K562 (cell line): Measurements from ENCODE around the gene BCCIP. TPM values are rescaled to one million over a fixed set of nuclear protein-coding genes. Genes with fewer than 3 reads are reported as not detected.

ENCODE experiments used
- ATAC-seq: fragments of 200-7000 bp; cut with Tn5 transposase; 3 replicates; pipeline ENCODE4 v1.9.1; 2020; ENCODE audit warnings: moderate library complexity
- BruUV-seq: library from RNA; stranded (reverse); fragments of 400-500 nt; replicated peaks from 2 replicates; lab custom pipeline; 2021; lab: Mats Ljungman, UMichigan
- CTCF ChIA-PET: fragments of 300-600 bp; formaldehyde crosslinking; extraction: SDS; loops from one replicate; lab custom pipeline; 2021; ENCODE audit warnings: low intra/inter-chr PET ratio; lab: Yijun Ruan, JAX
- POLR2A ChIA-PET: fragments of 300-600, 350-650 bp; sonication (Branson Sonifier 250); formaldehyde crosslinking; extraction: SDS; loops from one replicate; lab custom pipeline; 2021; ENCODE audit warnings: antibody characterized with exemption, inconsistent platforms; lab: Yijun Ruan, JAX
- DNase-seq, 4 experiments: peaks; one replicate each; pipeline versions ENCODE4 v3.0.0 to v3.0.0-alpha.2; 2011 to 2018; ENCODE audit warnings: low spot score in 3 of 4, mixed read lengths in 3 of 4; ENCODE audit errors: extremely low read depth in 1 of 4
- FAIRE-seq: peaks from 2 replicates; lab custom pipeline; 2011; peaks lifted over from hg19 to GRCh38; lab: Jason Lieb, UNC
- H2AFZ ChIP-seq: 2 replicates; pipeline ENCODE4 v1.6.0; 2011; ENCODE audit warnings: low read depth, low read length, control low read depth, inconsistent platforms
- H3K27ac ChIP-seq: fragments of 200-600 bp; 3 replicates; pipeline ENCODE4 v1.8.0; 2011; ENCODE audit warnings: low read depth, mild to moderate bottlenecking, control low read depth, inconsistent platforms, low read length, moderate library complexity, mixed read lengths; ENCODE audit errors: extremely low read depth
- H3K27me3 ChIP-seq, 2 experiments: fragments of 300-600 bp in 1 of 2; 2 replicates in 1 of 2; 3 replicates in 1 of 2; pipeline versions ENCODE4 v1.6.0 to v1.8.0; 2011; ENCODE audit warnings: inconsistent platforms in 2 of 2, low read length in 2 of 2, mild to moderate bottlenecking in 1 of 2, mixed read lengths in 1 of 2, moderate library complexity in 1 of 2; ENCODE audit not compliant: control insufficient read depth in 2 of 2, insufficient read depth in 2 of 2
- H3K36me3 ChIP-seq: fragments of 300-600 bp; 3 replicates; pipeline ENCODE4 v1.8.0; 2011; ENCODE audit warnings: mild to moderate bottlenecking, low read length, inconsistent platforms; ENCODE audit not compliant: control insufficient read depth, insufficient read depth
- H3K4me1 ChIP-seq, 2 experiments: fragments of 200-600 bp in 1 of 2; replicated peaks in 1 of 2; 2 replicates in 1 of 2; 3 replicates in 1 of 2; pipeline versions ENCODE4 v1.5.1 to v1.8.0; 2011; ENCODE audit warnings: inconsistent platforms in 2 of 2, low read length in 2 of 2, mild to moderate bottlenecking in 1 of 2, mixed read lengths in 1 of 2, moderate library complexity in 1 of 2; ENCODE audit not compliant: control insufficient read depth in 2 of 2, insufficient read depth in 2 of 2
- H3K4me2 ChIP-seq: 2 replicates; pipeline ENCODE4 v1.6.1; 2011; ENCODE audit warnings: low read length, control low read depth, inconsistent platforms, mixed read lengths; ENCODE audit not compliant: insufficient read depth
- H3K4me3 ChIP-seq: fragments of 200-600 bp; sonication (generic), shearing (Covaris generic); 2 replicates; pipeline ENCODE4 v1.5.1; 2016; ENCODE audit warnings: control low read depth, inconsistent platforms
- H3K79me2 ChIP-seq: fragments of 200-600 bp; 3 replicates; pipeline ENCODE4 v1.8.0; 2011; ENCODE audit warnings: low read length, inconsistent platforms; ENCODE audit not compliant: control insufficient read depth, insufficient read depth
- H3K9ac ChIP-seq, 2 experiments: 2 replicates each; pipeline versions ENCODE4 v1.6.0 to v1.6.1; 2011; ENCODE audit warnings: low read depth in 2 of 2, low read length in 2 of 2, control low read depth in 1 of 2, inconsistent platforms in 1 of 2, mild to moderate bottlenecking in 1 of 2, mixed read lengths in 1 of 2; ENCODE audit not compliant: insufficient read depth in 1 of 2
- H3K9me1 ChIP-seq: one replicate; pipeline ENCODE4 v1.6.0; 2011; ENCODE audit warnings: inconsistent platforms, mild to moderate bottlenecking, low read length, moderate library complexity; ENCODE audit not compliant: control insufficient read depth, insufficient read depth
- H3K9me3 ChIP-seq: replicated peaks from 2 replicates; pipeline ENCODE4 v1.5.1; 2011; ENCODE audit warnings: low read depth, low read length, inconsistent platforms; ENCODE audit not compliant: control insufficient read depth, insufficient read depth
- H4K20me1 ChIP-seq: replicated peaks from 2 replicates; pipeline ENCODE4 v1.6.1; 2011; ENCODE audit warnings: low read length, inconsistent platforms, mixed read lengths; ENCODE audit not compliant: control insufficient read depth, insufficient read depth
- CCAR2 ChIP-seq: fragments of 200-400 bp; formaldehyde crosslinking; IDR thresholded peaks from 2 replicates; pipeline ENCODE4 v1.6.1; 2017; ENCODE audit warnings: mild to moderate bottlenecking, low read depth, low read length
- CTCF ChIP-seq, 3 experiments: IDR thresholded peaks in 2 of 3; conservative IDR thresholded peaks in 1 of 3; 2 replicates each; pipeline ENCODE4 v1.5.1; 2011 to 2012; ENCODE audit warnings: low read length in 3 of 3, mild to moderate bottlenecking in 3 of 3, control low read depth in 2 of 3, improper control_type of control experiment in 1 of 3, inconsistent platforms in 1 of 3, low read depth in 1 of 3, mixed read lengths in 1 of 3, moderate library complexity in 1 of 3; ENCODE audit not compliant: insufficient read depth in 2 of 3
- E2F4 ChIP-seq: sonication (generic); formaldehyde crosslinking; IDR thresholded peaks from 2 replicates; pipeline ENCODE4 v1.8.0; 2022; ENCODE audit warnings: mild to moderate bottlenecking, low read depth, missing genetic modification reagents
- IRF9 ChIP-seq: fragments of 450-650 bp; IDR thresholded peaks from 2 replicates; pipeline ENCODE4 v1.6.1; 2016; ENCODE audit warnings: missing biosample characterization, missing genetic modification characterization
- NFIC ChIP-seq: fragments of 450-650 bp; IDR thresholded peaks from 2 replicates; pipeline ENCODE4 v1.6.1; 2017; ENCODE audit warnings: mild to moderate bottlenecking, inconsistent platforms
- NR3C1 ChIP-seq: sonication (generic); formaldehyde crosslinking; IDR thresholded peaks from 2 replicates; pipeline ENCODE4 v1.8.1; 2022; ENCODE audit warnings: missing genetic modification reagents
- POLR2H ChIP-seq: IDR thresholded peaks from 2 replicates; pipeline ENCODE4 v1.6.1; 2016; ENCODE audit warnings: missing genetic modification characterization, low read depth, mild to moderate bottlenecking, control low read depth, missing compliant biosample characterization, moderate library complexity
- WGBS: fragments of 100-300 bp; shearing (Covaris generic); methylation state at CpG from one replicate; pipeline ENCODE4 v1.1.6; 2016; ENCODE audit warnings: low coverage, mixed read lengths; ENCODE audit not compliant: insufficient coverage; ENCODE audit errors: missing lambda C conversion rate; 5-methylcytosine and 5-hydroxymethylcytosine counted together
- in situ Hi-C: fragments of 300-500 bp; cut with MboI; formaldehyde crosslinking; loops from 4 replicates; pipeline ENCODE4 v1.15.0; 2018; ENCODE audit warnings: inconsistent platforms, mixed read lengths
- intact Hi-C: fragments of 100-400 bp; cut with micrococcal nuclease; formaldehyde crosslinking; loops from 2 replicates; pipeline ENCODE4 v1.14.2; 2022
- polyA plus RNA-seq, 8 experiments: library from polyadenylated mRNA; depleted of rRNA in 4 of 8; stranded (reverse) in 5 of 8; unstranded in 3 of 8; fragments of >200 nt; fragmentation: Nextera tagmentation in 2 of 8; fragmentation: Illumina TruSeq in 1 of 8; extraction: Ambion mirVana in 2 of 8; extraction: Trizol in 1 of 8; gene quantifications; 2 replicates each; pipeline versions ENCODE4 v1.2.1 to v1.2.3, GENCODE V29; 2011 to 2014; ENCODE audit warnings: inconsistent platforms in 1 of 8, missing spikeins in 1 of 8
- total RNA-seq, 7 experiments: library from RNA; depleted of rRNA in 6 of 7; stranded (reverse); fragments of >200 nt in 6 of 7; fragmentation: Illumina TruSeq in 2 of 7; extraction: Trizol in 2 of 7; gene quantifications; 2 replicates each; pipeline versions ENCODE4 v1.2.1 to v1.2.3, GENCODE V29; 2011 to 2021; ENCODE audit warnings: low replicate concordance in 1 of 7

BCCIP gene
- total and polyA plus RNA-seq, 9 of the 15 experiments (the other 6 are each of a cell fraction or from before 2014, with no cell fraction given), result 95.1 to 204 (median 163) TPM

- Histone ChIP-seq H3K9ac (no peak overlapping the region), H4K20me1 (no peaks in the 10 kb centered on the region), H3K4me3 (no peak overlapping the region)
- ATAC-seq, result no peak
- 64% methylated on average over 1 of the region's 1 CpG for WGBS
- in situ Hi-C loops, result no loop called here
- intact Hi-C loops, result no loop called here
- TF ChIP-seq POLR2H (tag) (no peak), CTCF (IDR thresholded peaks at IDR 0.05 in 2 of 3, conservative IDR thresholded peaks at IDR 0.05 in 1 of 3; ENCODE audit: insufficient read depth in 2 of 3, low read depth in 1 of 3, low read length in 3 of 3) (no peak), CCAR2 (no peak), NFIC (no peak), NR3C1 (CRISPR knock-in tag) (no peak), IRF9 (no peak), E2F4 (CRISPR knock-in tag) (no peak)
- TF ChIP-seq, all 486 proteins: peak for 0
- CTCF ChIA-PET, result no interaction called here
- H3K27ac ChIP-seq, result no peak overlapping the region
- no peaks in the 10 kb centered on the region for H3K4me1 ChIP-seq
- POLR2A ChIA-PET, result interaction anchor here (0.6 to 1.4 kb wide), 4 partner anchors 19 to 327 kb away, joined by 3 read pairs; no protein-coding TSS in a partner anchor
- no peak for FAIRE-seq
- H3K36me3 ChIP-seq, result no peaks in the 10 kb centered on the region
- no peak overlapping the region for H3K4me2 ChIP-seq
- no peaks in the 10 kb centered on the region for H3K79me2 ChIP-seq
- DNase-seq, result no peak
- no peaks in the 10 kb centered on the region for H3K9me1 ChIP-seq
- H2AFZ ChIP-seq, result no peak overlapping the region
- BruUV-seq, result no TSS peak
- no peaks in the 10 kb centered on the region for H3K27me3 ChIP-seq
- H3K9me3 ChIP-seq, result no peaks in the 10 kb centered on the region
Measured at GRCh38 chr10:125882596-125882995, 59.2 kb downstream of the BCCIP start.
